Activated CD4-positive, alpha-beta T cell treated with anti-CD3 and anti-CD28 coated beads for 1 hour (primary cell): ENCODE results near the gene APLF.
"Not testable (repeated sequence)": the region's sequence is repeated elsewhere in the genome, so short reads cannot be mapped to it uniquely, and the experiment has no call there.

Source experiments
- DNase-seq: peaks from one replicate; pipeline ENCODE4 v3.0.0-alpha.2; 2020

APLF gene

DNA sequence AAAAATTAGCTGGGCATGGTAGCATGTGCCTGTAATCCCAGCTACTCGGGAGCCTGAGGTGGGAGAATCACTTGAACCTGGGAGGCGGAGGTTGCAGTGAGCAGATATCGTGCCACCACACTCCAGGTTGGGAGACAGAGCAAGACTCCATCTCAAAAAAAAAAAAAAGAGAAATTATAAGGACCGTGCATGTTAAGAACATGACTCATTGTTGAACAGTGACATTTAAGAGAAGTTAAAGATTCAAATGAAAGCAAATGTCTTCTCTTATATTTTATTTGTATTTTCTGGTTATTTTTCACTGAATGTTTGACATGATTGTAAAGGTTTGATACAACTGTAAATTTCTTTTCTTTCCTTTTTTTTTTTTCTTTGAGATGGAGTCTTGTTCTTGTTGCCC lies 69.6 kb downstream of the APLF start:
- no peak for DNase-seq

- no peak for DNase-seq
Observed at GRCh38 chr2:68537809-68538208, 70.4 kb downstream of the APLF start.

DNA sequence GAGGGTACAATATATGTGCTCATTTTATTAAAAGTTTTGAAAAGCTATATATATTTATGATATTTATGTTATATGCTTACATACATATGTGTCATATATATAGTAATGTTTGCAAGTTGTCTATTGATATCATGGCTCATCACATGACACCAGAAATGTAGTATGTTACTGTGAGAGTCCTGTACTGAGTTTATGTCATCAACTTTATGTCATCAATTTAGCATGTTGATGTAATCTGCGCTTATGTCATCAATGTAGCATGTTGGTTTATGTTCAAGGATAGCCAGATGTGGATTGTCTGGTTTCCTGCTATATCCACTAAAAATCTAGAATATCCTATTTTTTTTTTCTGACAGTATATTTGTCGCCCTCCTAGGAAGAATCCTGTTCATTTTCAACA lies 77.4 kb downstream of the APLF start:
- DNase-seq = no peak

- DNase-seq = no peak
Observed at GRCh38 chr2:68548396-68548795, 81.0 kb downstream of the APLF start.

DNA sequence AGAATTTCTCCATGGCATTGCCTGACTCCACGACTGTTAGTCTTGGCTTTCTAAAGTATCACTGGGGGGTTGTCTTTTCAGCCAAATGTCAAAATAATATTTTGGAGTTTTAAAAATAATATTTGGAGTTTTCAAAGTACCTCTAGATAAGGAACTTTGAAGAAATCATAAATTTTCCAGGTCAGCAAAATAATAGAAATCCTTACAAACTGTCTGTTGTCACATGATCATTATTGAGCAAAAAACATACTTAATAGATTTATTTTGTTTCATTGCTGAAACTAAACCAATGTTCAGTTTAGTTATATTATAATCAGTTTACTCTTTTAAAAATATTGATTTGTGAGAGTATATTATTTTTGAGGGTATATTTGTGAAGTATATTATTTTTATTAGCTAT lies 85.7 kb downstream of the APLF start:
- DNase-seq = no peak

DNA sequence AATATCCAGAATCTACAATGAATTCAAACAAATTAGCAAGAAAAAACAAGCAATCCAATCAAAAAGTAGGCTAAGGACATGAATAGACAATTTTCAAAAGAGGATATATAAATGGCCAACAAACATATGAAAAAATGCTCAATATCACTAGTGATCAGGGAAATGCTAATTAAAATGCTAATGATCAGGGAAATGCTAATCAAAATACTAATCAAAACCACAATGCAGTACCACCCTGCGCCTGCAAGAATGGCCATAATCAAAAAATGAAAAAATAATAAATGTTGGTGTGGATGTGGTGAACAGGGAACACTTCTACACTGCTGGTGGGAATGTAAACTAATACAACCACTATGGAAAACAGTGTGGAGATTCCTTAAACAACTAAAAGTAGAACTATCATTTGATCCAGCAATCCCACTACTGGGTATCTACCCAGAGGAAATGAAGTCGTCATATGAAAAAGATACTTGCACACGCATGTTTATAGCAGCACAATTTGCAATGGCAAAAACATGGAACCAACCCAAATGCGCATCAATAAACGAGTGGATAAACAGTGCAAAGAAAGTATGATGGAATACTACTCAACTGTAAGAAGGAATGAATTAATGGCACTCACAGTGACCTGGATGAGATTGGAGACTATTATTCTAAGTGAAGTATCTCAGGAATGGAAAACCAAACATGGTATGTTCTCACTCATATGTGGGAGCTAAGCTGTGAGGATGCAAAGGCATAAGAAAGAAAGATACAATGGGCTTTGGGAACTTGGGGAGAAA lies 88.2 kb downstream of the APLF start:
- DNase-seq = not testable (repeated sequence)

DNA sequence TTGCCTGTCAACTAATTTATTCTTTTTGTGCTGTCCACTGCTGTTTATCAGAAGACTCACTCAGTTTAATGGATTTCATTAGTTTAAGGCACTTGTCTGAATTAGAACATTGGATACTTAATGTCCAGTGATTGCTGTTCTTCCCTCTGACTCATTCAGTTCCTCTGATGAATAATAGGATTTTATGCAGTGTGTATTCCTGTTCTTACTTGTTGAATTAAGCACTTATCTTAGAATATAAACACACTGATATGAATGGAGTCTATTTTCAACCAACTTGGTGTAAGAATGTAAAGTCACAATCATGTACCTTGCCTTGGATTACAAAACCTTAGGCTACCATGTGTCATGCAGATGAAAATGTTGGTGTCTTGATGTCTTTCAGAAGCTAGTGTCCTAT lies 89.0 kb downstream of the APLF start:
- no peak for DNase-seq

- no peak for DNase-seq
Observed at GRCh38 chr2:68558576-68558975, 91.2 kb downstream of the APLF start.

- DNase-seq = no peak
Observed at GRCh38 chr2:68559692-68560091, 92.3 kb downstream of the APLF start.

DNA sequence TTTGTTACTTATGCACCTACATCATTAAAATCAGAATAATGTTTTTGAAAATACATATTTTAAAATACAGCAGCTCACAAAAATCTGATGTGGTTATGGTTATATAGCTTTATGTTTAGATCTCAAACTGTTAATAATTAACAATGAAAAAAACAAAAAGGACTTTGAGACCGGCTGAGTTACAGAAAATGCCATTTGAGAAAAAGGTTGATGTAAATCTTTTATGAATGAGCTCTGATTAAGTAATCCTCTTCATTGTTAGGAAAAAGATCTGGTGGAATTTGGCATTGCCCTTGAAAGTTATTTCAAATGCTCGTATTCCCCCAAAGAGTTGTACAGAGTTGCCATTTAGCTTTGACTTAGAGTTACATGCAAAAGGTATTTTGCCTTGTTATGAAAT lies 93.2 kb downstream of the APLF start:
- DNase-seq = no peak

DNA sequence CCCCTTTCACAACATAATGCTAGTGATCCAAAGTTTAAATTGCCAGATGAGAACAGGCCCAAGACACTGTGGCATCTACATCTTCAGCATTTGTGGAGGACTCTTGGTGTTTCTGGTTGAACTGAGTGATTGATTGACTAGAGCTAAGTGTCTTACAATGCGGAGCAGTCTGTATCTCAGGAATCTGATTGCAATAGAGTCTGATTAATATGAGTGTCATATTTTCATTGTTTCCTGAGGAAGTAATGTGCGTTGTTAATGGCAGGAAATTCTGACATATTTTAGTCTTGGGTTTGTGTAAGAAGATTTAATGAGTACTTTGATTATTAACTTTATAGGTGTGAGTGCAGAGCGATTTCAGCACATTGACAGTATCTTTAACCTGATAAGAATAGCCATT lies 94.0 kb downstream of the APLF start:
- no peak for DNase-seq

- no peak for DNase-seq
Observed at GRCh38 chr2:68562934-68563333, 95.5 kb downstream of the APLF start.

DNA sequence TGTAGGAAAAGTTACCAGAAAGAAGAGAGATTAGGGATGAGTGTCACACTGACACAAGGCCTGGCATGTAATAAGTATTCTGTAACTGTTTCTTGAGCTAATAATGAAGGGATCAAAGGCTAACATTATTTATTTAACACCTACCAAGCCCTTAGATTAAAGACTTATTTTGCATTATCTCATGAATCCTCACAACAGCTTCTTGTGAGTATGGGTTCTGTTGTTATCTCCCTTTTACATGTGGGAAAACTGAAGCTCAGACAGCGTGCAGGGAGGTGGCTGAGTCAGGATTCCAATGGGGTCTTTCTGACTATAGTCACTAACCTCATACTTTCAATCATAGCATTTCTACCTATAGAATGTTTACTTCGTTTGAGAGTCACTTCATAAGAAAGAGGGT lies 97.0 kb downstream of the APLF start:
- no peak for DNase-seq

- no peak for DNase-seq
Observed at GRCh38 chr2:68565273-68565672, 97.9 kb downstream of the APLF start.

GRCh38 chr2:68565858-68566257 lies 98.5 kb downstream of the APLF start:
- DNase-seq = no peak

DNA sequence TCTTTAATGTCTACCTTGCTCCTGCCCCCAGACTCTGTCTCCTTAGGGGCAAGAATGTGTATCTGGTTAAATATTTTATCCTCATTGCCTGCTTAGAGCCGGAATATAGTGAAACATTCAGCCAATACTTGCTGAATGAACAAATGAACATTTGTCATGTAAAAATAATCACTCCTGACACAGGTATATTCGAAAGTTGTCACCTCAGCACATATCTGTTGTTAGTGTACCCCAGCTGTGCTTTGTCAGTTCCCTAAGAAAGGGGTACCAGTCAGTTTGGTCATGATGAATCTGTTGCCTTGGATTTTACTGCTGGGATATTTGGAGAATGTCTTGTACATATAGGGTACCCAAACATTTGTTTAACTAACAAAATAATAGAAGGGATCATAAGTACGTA lies 99.0 kb downstream of the APLF start:
- no peak for DNase-seq

- no peak for DNase-seq
Observed at GRCh38 chr2:68568116-68568515, 100.7 kb downstream of the APLF start.

DNA sequence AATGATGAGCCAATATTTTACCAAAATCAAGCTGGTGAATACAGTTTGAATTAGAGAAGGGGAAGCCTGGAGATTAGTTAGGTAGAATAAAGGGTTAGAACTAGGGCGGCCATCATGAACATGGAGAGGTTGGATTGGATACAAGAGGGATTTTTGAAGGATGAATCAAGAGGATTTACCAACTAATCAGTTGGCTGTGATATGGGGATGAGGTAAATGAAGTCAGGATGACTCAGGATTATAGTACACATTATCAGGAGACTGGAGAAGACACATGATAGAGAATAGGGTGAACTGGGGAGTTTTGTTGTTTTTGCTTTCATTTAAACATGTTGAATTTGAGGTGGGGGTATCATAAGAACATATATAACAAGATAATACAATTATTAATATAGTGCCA lies 102.2 kb downstream of the APLF start:
- no peak for DNase-seq

DNA sequence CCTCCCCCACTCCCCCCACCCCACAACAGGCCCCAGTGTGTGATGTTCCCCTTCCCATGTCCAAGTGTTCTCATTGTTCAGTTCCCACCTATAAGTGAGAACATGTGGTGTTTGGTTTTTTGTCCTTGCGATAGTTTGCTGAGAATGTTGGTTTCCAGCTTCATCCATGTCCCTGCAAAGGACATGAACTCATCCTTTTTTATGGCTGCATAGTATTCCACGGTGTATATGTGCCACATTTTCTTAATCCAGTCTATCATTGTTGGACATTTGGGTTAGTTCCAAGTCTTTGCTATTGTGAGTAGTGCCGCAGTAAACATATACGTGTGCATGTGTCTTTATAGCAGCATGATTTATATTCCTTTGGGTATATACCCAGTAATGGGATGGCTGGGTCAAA lies 103.0 kb downstream of the APLF start:
- DNase-seq = not testable (repeated sequence)

DNA sequence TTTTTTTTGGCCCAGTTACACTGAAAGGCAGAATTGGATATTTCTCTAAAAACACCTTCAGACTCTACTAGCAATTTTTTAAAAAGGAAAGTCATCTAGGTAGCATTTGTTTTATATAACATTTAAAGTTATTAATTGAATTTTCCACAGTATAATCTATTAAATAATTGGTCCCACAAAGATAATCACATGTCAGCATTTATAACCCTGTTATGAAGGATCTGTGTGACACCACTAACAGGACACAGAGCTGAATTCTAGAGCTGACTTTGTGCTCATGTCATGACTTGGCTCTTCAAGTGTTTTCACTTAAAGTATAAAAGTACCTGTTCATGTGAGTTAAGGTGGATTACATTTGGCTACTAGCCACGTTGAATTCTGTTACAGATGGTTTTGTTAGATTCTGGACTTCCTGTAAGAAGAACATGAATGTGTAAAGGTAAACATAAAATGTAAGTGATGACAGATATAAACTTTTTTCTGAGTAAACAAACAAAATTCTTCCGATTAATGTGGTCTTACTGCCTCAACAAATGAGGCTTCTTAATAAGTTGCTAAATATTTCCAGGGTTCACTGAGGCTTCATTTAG lies 106.9 kb downstream of the APLF start:
- DNase-seq = no peak

DNA sequence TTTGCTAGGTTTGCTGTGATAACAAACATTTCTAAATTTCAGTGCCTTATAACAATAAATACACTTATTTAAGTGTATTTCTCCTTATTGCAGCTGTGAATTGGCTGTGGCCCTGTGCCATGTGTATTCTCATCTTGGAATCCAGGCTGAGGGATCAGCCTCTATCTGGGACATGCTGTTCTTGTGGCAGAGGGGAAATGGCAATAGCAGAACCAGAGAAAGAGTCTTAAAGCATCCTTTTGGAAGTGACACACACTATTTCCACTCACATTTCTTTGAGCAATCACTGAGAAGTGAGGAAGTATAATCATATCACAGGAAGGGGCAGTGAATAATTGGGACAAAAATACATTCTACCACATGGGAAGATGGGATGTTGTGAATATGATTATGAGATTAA lies 109.8 kb downstream of the APLF start:
- no peak for DNase-seq

- DNase-seq = no peak
Observed at GRCh38 chr2:68579689-68580088, 112.3 kb downstream of the APLF start.

DNA sequence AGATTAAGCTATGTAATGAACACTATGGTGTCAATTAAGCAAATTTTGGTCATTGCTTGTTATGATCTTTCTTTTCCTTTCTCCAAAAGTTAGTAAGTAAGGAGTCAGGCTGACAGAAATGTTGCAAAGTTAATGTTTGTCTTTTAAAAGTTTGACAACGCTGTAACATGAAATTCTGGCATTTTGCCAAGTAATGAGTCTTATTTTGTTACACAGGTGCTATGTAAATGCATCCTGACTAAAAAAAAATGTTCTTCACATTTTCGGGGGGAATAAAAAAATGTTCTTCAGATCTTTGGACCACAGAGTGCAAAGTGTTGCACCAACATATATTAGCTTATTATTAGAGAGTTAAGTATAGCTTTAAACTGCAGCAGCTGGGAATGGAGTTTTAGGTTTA lies 121.2 kb downstream of the APLF start:
- DNase-seq = no peak

DNA sequence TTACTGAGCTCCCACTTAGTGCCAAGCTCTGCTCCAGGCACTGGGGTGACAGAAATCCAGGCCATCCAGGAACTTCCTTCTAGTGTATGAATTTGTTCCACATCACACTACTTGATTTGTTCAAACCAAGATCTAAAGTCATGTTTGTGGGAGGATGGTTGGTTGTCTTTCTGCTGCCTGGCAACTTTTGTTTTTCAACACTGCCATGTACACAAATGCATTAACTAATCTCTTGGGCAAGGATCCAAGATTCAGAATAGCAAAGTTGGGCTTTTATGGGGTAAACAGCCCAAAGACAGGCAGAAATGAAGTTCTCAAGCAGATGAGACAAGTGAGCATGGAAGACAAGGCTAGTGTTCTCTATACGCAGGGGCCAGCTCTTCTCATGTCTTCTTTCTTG lies 122.6 kb downstream of the APLF start:
- no peak for DNase-seq

DNA sequence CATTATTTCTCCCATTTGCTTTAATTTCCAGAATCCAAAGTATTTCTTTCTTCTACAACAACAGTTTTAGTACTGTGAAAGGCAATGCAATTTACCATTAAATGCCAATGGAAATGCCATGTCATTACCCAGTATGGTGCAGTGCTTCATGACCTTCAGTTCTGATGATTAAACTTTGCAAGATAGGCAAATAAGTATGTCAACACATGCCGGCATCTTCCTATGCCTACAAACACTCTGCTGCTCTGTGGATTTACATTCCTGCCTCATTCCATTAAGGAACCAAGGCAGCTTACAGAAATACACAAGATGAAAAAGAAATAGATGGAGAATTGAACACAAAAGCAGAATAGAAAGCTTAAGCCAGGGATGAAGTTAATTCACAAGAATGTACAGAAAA lies 123.3 kb downstream of the APLF start:
- no peak for DNase-seq
